Upper lobe of left lung (tissue), 6 donors: ENCODE results near the gene LEMD2. TPM values are rescaled to one million over a fixed set of nuclear protein-coding genes. Genes with fewer than 3 reads are reported as not detected.

Experiments used
- ATAC-seq, 2 donors: fragments of 200-7000 bp; cut with Tn5 transposase; one replicate each; pipeline ENCODE4 v1.9.1; 2022; ENCODE audit warnings: mild to moderate bottlenecking in 2 of 2, moderate library complexity in 2 of 2; ENCODE audit not compliant: low FRiP score in 2 of 2
- DNase-seq, 2 donors: peaks; one replicate each; pipeline ENCODE4 v3.0.0-alpha.2; 2019 to 2020
- H3K27ac ChIP-seq, 4 donors: fragments of 200-600 bp; sonication (generic); one replicate each; pipeline ENCODE4 v1.5.1; 2016 to 2019
- H3K27me3 ChIP-seq, 4 donors: fragments of 200-600 bp; sonication (generic); one replicate each; pipeline ENCODE4 v1.5.1; 2017 to 2019
- H3K36me3 ChIP-seq, 4 donors: fragments of 200-600 bp; sonication (generic); one replicate each; pipeline ENCODE4 v1.5.1; 2016 to 2019
- H3K4me1 ChIP-seq, 4 donors: fragments of 200-600 bp; sonication (generic); one replicate each; pipeline ENCODE4 v1.5.1; 2018 to 2019
- H3K4me3 ChIP-seq, 4 donors: fragments of 200-600 bp; sonication (generic); one replicate each; pipeline ENCODE4 v1.5.1; 2017 to 2019; ENCODE audit warnings: mild to moderate bottlenecking in 2 of 4, moderate library complexity in 1 of 4
- H3K9me3 ChIP-seq, 4 donors: fragments of 200-600 bp; sonication (generic); one replicate each; pipeline ENCODE4 v1.5.1; 2018 to 2019
- CTCF ChIP-seq, 6 experiments: fragments of 450-650 bp in 4 of 6; fragments of 200-600 bp in 2 of 6; sonication (generic) in 2 of 6; IDR thresholded peaks; one replicate each; pipeline ENCODE4 v1.5.1; 2016 to 2019; ENCODE audit warnings: antibody characterized with exemption in 6 of 6
- EP300 ChIP-seq, 4 donors: sonication (generic); formaldehyde crosslinking; IDR thresholded peaks; one replicate each; pipeline ENCODE4 v1.5.1; 2017; ENCODE audit warnings: antibody characterized with exemption in 4 of 4, control low read depth in 2 of 4
- POLR2A ChIP-seq, 4 donors: fragments of 450-650 bp; IDR thresholded peaks; one replicate each; pipeline ENCODE4 v1.5.1; 2016 to 2017; ENCODE audit warnings: antibody characterized with exemption in 4 of 4, mild to moderate bottlenecking in 2 of 4
- POLR2AphosphoS5 ChIP-seq, 2 donors: sonication (generic); formaldehyde crosslinking; IDR thresholded peaks; one replicate each; pipeline ENCODE4 v1.5.1; 2017; ENCODE audit warnings: antibody characterized with exemption in 2 of 2
- WGBS, 2 donors: methylation state at CpG; one replicate each; pipeline ENCODE4 v1.1.5; 2017 to 2018; 5-methylcytosine and 5-hydroxymethylcytosine counted together
- total RNA-seq, 6 donors: library from RNA; depleted of rRNA in 4 of 6; stranded (reverse); fragments of >200 nt in 4 of 6; gene quantifications; one replicate each; pipeline versions ENCODE4 v1.1.0 to v1.2.1, GENCODE V29; 2016 to 2021
- donor health status: DM: no; HTN: no; CAD: no; lungs with moderate emphysema.
- donor health status: DM: no; HTN: yes; CAD: no; lungs with severe emphysema.

LEMD2 gene
- total RNA-seq, 6 donors from 2014 or later: 51.1 to 118 (median 66.2) TPM

- Histone ChIP-seq H3K4me1 (peaks cover 0 to 9% (median 3%) of the 10 kb centered on the region in 4 donors), H3K36me3 (peaks cover 0 to 2% (median under 1%) of the 10 kb centered on the region in 4 donors), H3K27ac (no peak overlapping the region), H3K4me3 (no peak overlapping the region), H3K27me3 (no peaks in the 10 kb centered on the region), H3K9me3 (no peaks in the 10 kb centered on the region)
- ATAC-seq (no peak), DNase-seq (peak in 1 of 2 donors; percentile 53)
- 55 to 72% methylated on average over 3 to 6 of the region's 6 CpGs for WGBS, 2 donors
- TF ChIP-seq EP300 (IDR thresholded peaks at IDR 0.05): no peak
- no peak for TF ChIP-seq POLR2A (IDR thresholded peaks at IDR 0.05)
These were observed 48.7 kb downstream of the LEMD2 start for GRCh38 chr6:33740204-33740608.

- Histone ChIP-seq H3K4me1 (peaks cover 0 to 9% (median 3%) of the 10 kb centered on the region in 4 donors), H3K36me3 (peaks cover 0 to 8% (median 3%) of the 10 kb centered on the region in 4 donors), H3K27me3 (no peaks in the 10 kb centered on the region), H3K4me3 (no peak overlapping the region), H3K27ac (no peak overlapping the region), H3K9me3 (no peaks in the 10 kb centered on the region)
- ATAC-seq (no peak), DNase-seq (no peak)
- 43 to 73% methylated on average over 1 to 5 of the region's 5 CpGs for WGBS, 2 donors
- no peak for TF ChIP-seq EP300 (IDR thresholded peaks at IDR 0.05)
- TF ChIP-seq POLR2A (IDR thresholded peaks at IDR 0.05): no peak
- no peak for TF ChIP-seq POLR2AphosphoS5 (IDR thresholded peaks at IDR 0.05)
These were observed 49.4 kb downstream of the LEMD2 start for GRCh38 chr6:33739571-33739970.

GRCh38 chr6:33738879-33739278, 50.1 kb downstream of the LEMD2 start:
- ATAC-seq: no peak
- no peak for DNase-seq
- Histone ChIP-seq H3K27ac (no peak overlapping the region), H3K9me3 (no peaks in the 10 kb centered on the region), H3K36me3 (peaks cover 0 to 11% (median 5%) of the 10 kb centered on the region in 4 donors), H3K4me1 (peaks cover 0 to 9% (median 3%) of the 10 kb centered on the region in 4 donors), H3K27me3 (no peaks in the 10 kb centered on the region), H3K4me3 (no peak overlapping the region)
- TF ChIP-seq POLR2A (IDR thresholded peaks at IDR 0.05): no peak
- TF ChIP-seq EP300 (IDR thresholded peaks at IDR 0.05): no peak
- TF ChIP-seq POLR2AphosphoS5 (IDR thresholded peaks at IDR 0.05): no peak
- TF ChIP-seq CTCF (IDR thresholded peaks at IDR 0.05): no peak
- 91 to 100% methylated on average over 4 to 5 of the region's 5 CpGs for WGBS, 2 donors

- Histone ChIP-seq H3K4me1 (peaks cover 0 to 9% (median 3%) of the 10 kb centered on the region in 4 donors), H3K9me3 (no peaks in the 10 kb centered on the region), H3K27me3 (no peaks in the 10 kb centered on the region), H3K36me3 (peaks cover 0 to 17% (median 5%) of the 10 kb centered on the region in 4 donors), H3K27ac (no peak overlapping the region), H3K4me3 (no peak overlapping the region)
- no peak for ATAC-seq
- TF ChIP-seq POLR2AphosphoS5 (IDR thresholded peaks at IDR 0.05) (no peak), CTCF (IDR thresholded peaks at IDR 0.05) (no peak)
- DNase-seq: no peak
- WGBS, 2 donors: 84 to 89% methylated on average over 8 to 9 of the region's 9 CpGs
These were observed 50.8 kb downstream of the LEMD2 start for GRCh38 chr6:33738153-33738552.

- peaks cover 0 to 9% (median 3%) of the 10 kb centered on the region in 4 donors for H3K4me1 ChIP-seq
- WGBS, 2 donors: 82 to 84% methylated on average over 11 to 15 of the region's 15 CpGs
- H3K36me3 ChIP-seq: peaks cover 0 to 21% (median 5%) of the 10 kb centered on the region in 4 donors
- no peaks in the 10 kb centered on the region for H3K9me3 ChIP-seq
- no peaks in the 10 kb centered on the region for H3K27me3 ChIP-seq
- DNase-seq (no peak), ATAC-seq (no peak)
- no peak overlapping the region for H3K27ac ChIP-seq
- no peak overlapping the region for H3K4me3 ChIP-seq
- TF ChIP-seq POLR2A (IDR thresholded peaks at IDR 0.05): no peak
- no peak for TF ChIP-seq CTCF (IDR thresholded peaks at IDR 0.05)
- no peak for TF ChIP-seq POLR2AphosphoS5 (IDR thresholded peaks at IDR 0.05)
- TF ChIP-seq EP300 (IDR thresholded peaks at IDR 0.05): no peak
These were observed 51.5 kb downstream of the LEMD2 start for GRCh38 chr6:33737267-33738026.
